IPS-18a (cell line): Measurements from ENCODE around the gene FANCM.
"Not testable (repeated sequence)": the region's sequence is repeated elsewhere in the genome, so short reads cannot be mapped to it uniquely, and the experiment has no call there.

ENCODE experiments used
- H3K27ac ChIP-seq: one replicate; pipeline ENCODE4 v1.5.1; 2013; ENCODE audit warnings: low read length
- H3K27me3 ChIP-seq: one replicate; pipeline ENCODE4 v1.6.1; 2013; ENCODE audit warnings: mild to moderate bottlenecking, low read length; ENCODE audit not compliant: control insufficient read depth, insufficient read depth
- H3K36me3 ChIP-seq: one replicate; pipeline ENCODE4 v1.6.1; 2013; ENCODE audit warnings: low read depth, low read length; ENCODE audit not compliant: control insufficient read depth
- H3K4me1 ChIP-seq: one replicate; pipeline ENCODE4 v1.6.1; 2013; ENCODE audit warnings: low read depth, low read length; ENCODE audit not compliant: control insufficient read depth
- H3K4me3 ChIP-seq: one replicate; pipeline ENCODE4 v1.5.1; 2013; ENCODE audit warnings: low read length
- H3K9ac ChIP-seq: one replicate; pipeline ENCODE4 v1.6.1; 2013; ENCODE audit warnings: mild to moderate bottlenecking, low read length, moderate library complexity
- H3K9me3 ChIP-seq: one replicate; pipeline ENCODE4 v1.6.1; 2013; ENCODE audit warnings: low read depth, low read length; ENCODE audit not compliant: control insufficient read depth

The FANCM gene

GRCh38 chr14:45201905-45202304, 66.2 kb downstream of the FANCM start:
- peaks cover 27% of the 10 kb centered on the region for H3K36me3 ChIP-seq
- no peak overlapping the region for H3K4me3 ChIP-seq
- H3K27me3 ChIP-seq: no peaks in the 10 kb centered on the region
- no peak overlapping the region for H3K9ac ChIP-seq
- H3K4me1 ChIP-seq: no peaks in the 10 kb centered on the region
- H3K9me3 ChIP-seq: no peaks in the 10 kb centered on the region
- no peak overlapping the region for H3K27ac ChIP-seq

GRCh38 chr14:45204241-45204640, 68.5 kb downstream of the FANCM start:
- H3K27me3 ChIP-seq: no peaks in the 10 kb centered on the region
- H3K9ac ChIP-seq: no peak overlapping the region
- peaks cover 32% of the 10 kb centered on the region for H3K36me3 ChIP-seq
- no peak overlapping the region for H3K27ac ChIP-seq
- no peaks in the 10 kb centered on the region for H3K4me1 ChIP-seq
- no peak overlapping the region for H3K4me3 ChIP-seq
- no peaks in the 10 kb centered on the region for H3K9me3 ChIP-seq

DNA sequence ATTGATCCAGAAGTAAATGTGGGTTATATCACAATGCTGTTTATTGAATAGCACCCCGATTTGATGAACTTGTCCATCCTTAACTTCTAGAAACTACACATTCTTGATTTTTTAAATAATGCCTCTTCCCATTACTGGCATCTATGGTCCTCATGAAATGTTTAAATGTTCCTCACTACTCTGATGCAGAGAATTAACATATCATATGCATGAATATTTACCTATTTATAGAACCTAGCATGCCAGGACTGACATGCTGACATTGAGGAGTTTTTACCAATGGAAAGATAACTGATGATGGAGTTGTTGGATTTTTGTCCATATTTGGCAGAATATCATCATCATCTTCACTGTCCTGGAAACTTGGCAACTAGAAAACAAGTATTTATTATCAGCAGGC, 74.4 kb downstream of the FANCM start:
- peaks cover 3% of the 10 kb centered on the region for H3K4me1 ChIP-seq
- peaks cover 51% of the 10 kb centered on the region for H3K36me3 ChIP-seq
- H3K4me3 ChIP-seq: no peak overlapping the region
- H3K27ac ChIP-seq: no peak overlapping the region
- H3K9me3 ChIP-seq: no peaks in the 10 kb centered on the region
- no peak overlapping the region for H3K9ac ChIP-seq
- H3K27me3 ChIP-seq: no peaks in the 10 kb centered on the region

GRCh38 chr14:45211295-45211694, 75.6 kb downstream of the FANCM start:
- Histone ChIP-seq H3K9ac (no peak overlapping the region), H3K27me3 (no peaks in the 10 kb centered on the region), H3K27ac (no peak overlapping the region), H3K36me3 (peaks cover 45% of the 10 kb centered on the region), H3K4me1 (peaks cover 3% of the 10 kb centered on the region), H3K4me3 (no peak overlapping the region), H3K9me3 (no peaks in the 10 kb centered on the region)

DNA sequence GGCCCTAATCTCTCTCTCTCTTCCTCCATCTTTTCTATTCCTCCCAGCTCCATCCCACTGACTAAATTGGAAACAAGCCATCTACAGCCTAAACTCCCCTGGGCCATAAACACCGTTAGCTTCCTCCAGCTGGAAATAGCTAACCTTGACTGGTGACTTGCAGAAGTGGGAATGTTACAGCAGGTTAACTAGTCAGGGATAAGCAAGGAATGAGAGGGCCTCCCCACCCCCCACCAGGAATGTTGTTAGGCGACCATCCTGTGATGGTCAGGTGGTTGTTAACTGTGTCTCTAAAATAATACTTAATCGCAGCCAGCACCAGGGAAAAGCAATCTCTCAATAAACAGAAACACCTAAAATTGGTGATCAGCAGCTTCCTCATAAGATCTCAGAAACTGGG, 76.5 kb downstream of the FANCM start:
- no peak overlapping the region for H3K4me3 ChIP-seq
- no peak overlapping the region for H3K9ac ChIP-seq
- H3K27me3 ChIP-seq: no peaks in the 10 kb centered on the region
- peaks cover 46% of the 10 kb centered on the region for H3K36me3 ChIP-seq
- H3K27ac ChIP-seq: no peak overlapping the region
- no peaks in the 10 kb centered on the region for H3K9me3 ChIP-seq
- peaks cover 3% of the 10 kb centered on the region for H3K4me1 ChIP-seq

GRCh38 chr14:45213716-45214115, 78.0 kb downstream of the FANCM start:
- H3K9me3 ChIP-seq, H3K27me3 ChIP-seq, H3K27ac ChIP-seq, H3K4me3 ChIP-seq, H3K9ac ChIP-seq, H3K4me1 ChIP-seq: not testable (repeated sequence)
- H3K36me3 ChIP-seq: peaks cover 56% of the 10 kb centered on the region

GRCh38 chr14:45214341-45214740, 78.6 kb downstream of the FANCM start:
- H3K27ac ChIP-seq, H3K4me3 ChIP-seq, H3K4me1 ChIP-seq, H3K9ac ChIP-seq, H3K9me3 ChIP-seq, H3K27me3 ChIP-seq: not testable (repeated sequence)
- peaks cover 55% of the 10 kb centered on the region for H3K36me3 ChIP-seq

- Histone ChIP-seq H3K27me3 (no peaks in the 10 kb centered on the region), H3K27ac (no peak overlapping the region), H3K9me3 (no peaks in the 10 kb centered on the region), H3K9ac (no peak overlapping the region), H3K36me3 (peaks cover 55% of the 10 kb centered on the region), H3K4me3 (no peak overlapping the region), H3K4me1 (no peaks in the 10 kb centered on the region)
Measured at GRCh38 chr14:45222485-45223262, 86.9 kb downstream of the FANCM start.

DNA sequence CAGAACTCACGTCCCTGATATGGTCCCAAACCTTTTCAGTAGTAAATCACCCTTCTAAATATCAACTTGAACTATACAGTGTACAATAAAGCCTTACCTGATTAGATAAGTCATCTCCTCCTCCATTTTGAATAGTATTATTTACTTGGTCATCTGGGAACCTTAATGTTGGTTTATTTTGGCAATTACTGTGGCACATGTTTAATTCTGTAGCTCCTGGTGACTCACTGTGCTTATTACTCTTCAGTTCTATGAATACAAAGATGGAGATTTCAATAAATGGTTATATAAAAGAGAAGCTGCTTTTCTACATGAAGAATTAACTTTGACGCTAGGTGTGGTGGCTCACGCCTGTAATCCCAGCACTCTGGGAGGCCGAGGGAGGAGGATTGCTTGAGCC, 91.8 kb downstream of the FANCM start:
- Histone ChIP-seq H3K4me1 (no peaks in the 10 kb centered on the region), H3K27ac (no peak overlapping the region), H3K27me3 (no peaks in the 10 kb centered on the region), H3K9ac (no peak overlapping the region), H3K36me3 (peaks cover 80% of the 10 kb centered on the region), H3K4me3 (no peak overlapping the region), H3K9me3 (no peaks in the 10 kb centered on the region)

- H3K4me1 ChIP-seq: no peaks in the 10 kb centered on the region
- no peak overlapping the region for H3K27ac ChIP-seq
- H3K27me3 ChIP-seq: no peaks in the 10 kb centered on the region
- H3K9me3 ChIP-seq: no peaks in the 10 kb centered on the region
- H3K36me3 ChIP-seq: peaks cover 23% of the 10 kb centered on the region
- H3K4me3 ChIP-seq: no peak overlapping the region
- no peak overlapping the region for H3K9ac ChIP-seq
Measured at GRCh38 chr14:45238988-45239387, 103.3 kb downstream of the FANCM start.

- peaks cover 8% of the 10 kb centered on the region for H3K36me3 ChIP-seq
- H3K9ac ChIP-seq: no peak overlapping the region
- no peaks in the 10 kb centered on the region for H3K4me1 ChIP-seq
- no peak overlapping the region for H3K27ac ChIP-seq
- H3K4me3 ChIP-seq: no peak overlapping the region
- no peaks in the 10 kb centered on the region for H3K9me3 ChIP-seq
- no peaks in the 10 kb centered on the region for H3K27me3 ChIP-seq
Measured at GRCh38 chr14:45242706-45243105, 107.0 kb downstream of the FANCM start.

DNA sequence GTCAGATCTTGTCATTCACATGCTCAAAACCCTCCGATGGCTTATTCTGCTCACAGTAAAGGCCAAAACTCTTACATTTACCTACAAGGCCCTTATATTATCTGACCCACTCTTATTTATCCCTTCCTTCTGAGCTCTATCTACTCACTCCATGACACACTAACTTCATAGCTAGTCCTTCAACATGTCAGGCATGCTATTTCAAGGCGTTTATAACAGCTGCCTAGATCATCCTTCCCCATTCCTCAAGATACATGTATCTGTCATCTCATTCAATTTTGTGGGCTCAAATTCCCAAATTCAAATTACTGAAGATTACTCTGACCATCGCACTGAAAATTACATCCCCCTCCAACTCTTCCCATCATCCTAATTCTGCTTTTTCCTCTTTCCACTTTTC, 110.4 kb downstream of the FANCM start:
- Histone ChIP-seq H3K27ac (no peak overlapping the region), H3K36me3 (peaks cover 8% of the 10 kb centered on the region), H3K9ac (no peak overlapping the region), H3K9me3 (no peaks in the 10 kb centered on the region), H3K4me1 (no peaks in the 10 kb centered on the region), H3K27me3 (no peaks in the 10 kb centered on the region), H3K4me3 (no peak overlapping the region)
